DMS79 (cell line): Measurements from ENCODE around the gene ACKR2.
"Not testable (repeated sequence)": the region's sequence is repeated elsewhere in the genome, so short reads cannot be mapped to it uniquely, and the experiment has no call there.

Experiments
- DNase-seq: peaks from one replicate; lab custom pipeline; 2025; lab: John Stamatoyannopoulos, UW

ACKR2 gene

GRCh38 chr3:42855547-42856380, 46.5 kb downstream of the ACKR2 start:
- DNase-seq, result no peak

DNA sequence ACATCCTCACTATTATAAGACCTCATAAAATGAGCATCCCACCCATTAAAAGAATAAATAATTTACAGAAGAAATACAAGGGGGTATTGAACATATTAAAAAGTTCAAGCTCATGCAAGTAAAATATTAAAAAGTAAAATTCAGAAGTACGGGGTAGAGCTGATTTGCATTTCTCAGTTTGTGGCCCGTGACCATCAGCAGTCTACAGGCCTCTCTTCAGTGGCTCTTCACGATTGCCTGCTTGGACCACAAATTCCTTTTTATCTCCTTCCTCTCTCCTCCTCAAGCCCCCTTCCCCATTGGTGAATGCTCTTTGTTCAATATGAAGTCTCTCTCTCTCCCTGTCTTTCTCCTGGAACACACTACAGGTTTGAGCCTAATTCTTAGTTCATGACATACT, 47.3 kb downstream of the ACKR2 start:
- no peak for DNase-seq

DNA sequence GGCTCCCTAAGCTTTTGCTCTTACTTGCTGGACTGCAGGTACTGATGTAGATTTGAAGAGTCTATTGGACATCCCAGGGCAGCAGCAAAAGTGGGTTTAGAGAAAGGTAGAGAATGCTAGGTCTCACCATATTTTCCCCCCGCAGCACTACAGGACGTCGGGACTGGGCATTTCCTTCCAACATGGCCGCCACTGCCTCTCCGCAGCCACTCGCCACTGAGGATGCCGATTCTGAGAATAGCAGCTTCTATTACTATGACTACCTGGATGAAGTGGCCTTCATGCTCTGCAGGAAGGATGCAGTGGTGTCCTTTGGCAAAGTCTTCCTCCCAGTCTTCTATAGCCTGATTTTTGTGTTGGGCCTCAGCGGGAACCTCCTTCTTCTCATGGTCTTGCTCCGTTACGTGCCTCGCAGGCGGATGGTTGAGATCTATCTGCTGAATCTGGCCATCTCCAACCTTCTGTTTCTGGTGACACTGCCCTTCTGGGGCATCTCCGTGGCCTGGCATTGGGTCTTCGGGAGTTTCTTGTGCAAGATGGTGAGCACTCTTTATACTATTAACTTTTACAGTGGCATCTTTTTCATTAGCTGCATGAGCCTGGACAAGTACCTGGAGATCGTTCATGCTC, 55.2 kb downstream of the ACKR2 start:
- no peak for DNase-seq

- DNase-seq, result peak; percentile 34
Measured at GRCh38 chr3:42865256-42865655, 56.0 kb downstream of the ACKR2 start.

- DNase-seq, result no peak
Measured at GRCh38 chr3:42867138-42867537, 57.9 kb downstream of the ACKR2 start.

- DNase-seq, result no peak
Measured at GRCh38 chr3:42868841-42869240, 59.6 kb downstream of the ACKR2 start.

GRCh38 chr3:42871592-42872196, 62.4 kb downstream of the ACKR2 start:
- peak; percentile 46 for DNase-seq

- no peak for DNase-seq
Measured at GRCh38 chr3:42872718-42873117, 63.5 kb downstream of the ACKR2 start.

DNA sequence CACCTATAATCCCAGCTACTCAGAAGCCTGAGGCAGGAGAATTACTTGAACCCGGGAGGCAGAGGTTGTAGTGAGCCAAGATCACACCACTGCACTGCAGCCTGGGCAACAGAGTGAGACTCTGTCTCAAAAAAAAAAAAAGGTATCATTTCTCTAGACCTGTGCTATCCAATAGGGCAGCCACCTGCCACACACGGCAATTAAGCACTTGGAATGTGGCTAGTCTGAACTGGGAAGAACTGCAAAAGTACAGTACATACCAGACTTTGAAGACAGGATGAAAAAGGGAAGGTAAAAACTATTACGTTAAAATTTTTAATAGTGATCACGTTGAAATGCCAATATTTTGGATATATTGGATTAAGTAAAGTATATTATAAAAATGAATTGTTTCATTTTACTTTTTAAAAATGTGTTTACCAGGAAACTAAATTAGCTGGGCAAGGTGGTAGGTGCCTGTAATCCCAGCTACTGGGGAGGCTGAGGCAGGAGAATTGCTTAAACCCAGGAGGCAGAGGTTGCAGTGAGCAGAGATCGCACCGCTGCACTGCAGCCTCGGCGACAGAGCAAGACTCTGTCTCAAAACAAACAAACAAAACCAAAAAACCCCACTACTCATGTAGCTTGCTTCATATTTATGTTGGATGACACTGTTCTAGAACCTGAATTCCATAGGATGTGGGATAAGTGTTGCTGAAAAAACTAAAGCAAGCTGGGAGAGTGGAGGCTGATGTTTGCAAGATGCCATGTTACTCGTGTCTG, 64.2 kb downstream of the ACKR2 start:
- DNase-seq, result no peak

DNA sequence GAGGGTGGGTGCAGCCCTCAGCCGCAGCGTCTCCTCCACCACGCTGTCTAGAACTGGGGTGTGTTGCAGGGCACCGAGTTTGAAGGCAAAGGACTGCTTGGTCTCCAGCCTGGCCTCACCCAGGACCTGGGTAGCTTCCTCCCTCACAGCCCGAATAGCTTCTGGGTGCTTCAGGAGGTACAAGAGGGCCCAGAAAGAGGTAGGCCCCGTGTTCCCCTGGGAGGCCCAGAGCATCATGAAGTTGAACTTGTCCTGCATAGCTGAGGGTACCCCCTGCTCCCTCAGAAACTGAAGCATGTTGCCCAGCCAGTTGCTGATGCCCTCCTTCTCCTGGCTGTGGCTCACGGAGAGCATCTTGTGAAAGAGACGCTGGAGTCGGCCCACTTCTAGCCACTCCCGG, 65.5 kb downstream of the ACKR2 start:
- DNase-seq, result no peak

DNA sequence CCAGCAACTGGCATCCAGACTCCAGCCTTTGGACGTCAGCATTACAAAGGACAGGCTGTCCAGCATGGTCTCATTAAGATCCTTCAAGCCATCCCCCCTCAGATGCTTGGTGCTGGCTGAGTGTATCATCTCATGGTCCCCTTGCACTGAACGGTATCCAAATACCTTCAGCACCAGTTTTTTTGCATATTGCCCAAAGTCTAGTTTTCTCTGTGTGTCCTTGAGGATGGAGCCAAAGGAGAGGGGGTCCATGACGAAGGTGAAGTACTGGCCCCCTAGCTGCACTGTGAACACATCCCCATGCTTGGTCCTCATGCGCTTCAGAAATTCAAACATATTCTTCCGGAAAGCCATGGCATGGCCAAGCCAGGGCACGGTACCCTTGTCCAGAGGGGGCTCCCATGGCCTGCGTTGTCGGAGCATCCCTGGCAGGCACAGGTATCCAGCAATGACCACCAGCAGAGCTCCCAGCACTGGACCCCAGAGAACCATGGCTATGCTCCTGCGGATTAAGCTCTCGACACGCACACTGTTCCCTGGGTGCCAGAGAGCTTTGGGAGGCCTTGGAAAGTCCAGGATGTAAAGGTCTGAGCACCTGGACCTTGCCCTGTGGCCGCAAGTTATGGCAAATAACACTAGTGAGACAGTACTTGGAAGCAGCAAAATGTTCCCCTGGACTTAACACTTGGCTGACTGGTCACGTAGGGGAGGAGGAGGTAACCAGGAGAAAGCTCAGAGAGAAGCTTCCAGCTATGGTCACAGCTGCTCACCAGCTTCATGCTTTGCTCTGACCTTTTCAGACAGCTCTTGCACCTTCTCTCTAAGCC, 66.3 kb downstream of the ACKR2 start, which contains the start of gene CYP8B1:
Gene CYP8B1, minus strand, starts transcription at position 555 of the 827 bp plus-strand sequence. Its CDS starts 63 bp downstream, at position 492.
- no peak for DNase-seq

GRCh38 chr3:42876401-42876800, 67.2 kb downstream of the ACKR2 start:
- no peak for DNase-seq

- no peak for DNase-seq
Measured at GRCh38 chr3:42876940-42877720, 67.9 kb downstream of the ACKR2 start.

DNA sequence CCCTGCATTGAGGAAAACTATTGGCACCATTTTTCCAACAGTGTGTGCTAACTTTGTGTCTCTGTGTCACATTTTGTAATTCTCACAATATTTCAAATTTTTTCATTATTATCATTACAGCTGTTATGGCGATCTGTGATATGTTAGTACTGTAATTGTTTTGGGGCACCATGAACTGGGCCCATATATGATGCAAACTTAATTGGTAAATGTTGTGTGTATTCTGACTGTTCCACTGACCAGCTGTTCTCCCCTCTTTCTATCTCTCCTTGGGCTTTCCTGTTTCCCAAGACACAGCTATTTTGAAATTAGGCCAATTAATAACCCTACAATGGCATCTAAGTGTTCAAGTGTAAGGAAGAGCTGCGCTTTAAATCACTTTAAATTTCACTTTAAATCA, 68.6 kb downstream of the ACKR2 start:
- no peak for DNase-seq

DNA sequence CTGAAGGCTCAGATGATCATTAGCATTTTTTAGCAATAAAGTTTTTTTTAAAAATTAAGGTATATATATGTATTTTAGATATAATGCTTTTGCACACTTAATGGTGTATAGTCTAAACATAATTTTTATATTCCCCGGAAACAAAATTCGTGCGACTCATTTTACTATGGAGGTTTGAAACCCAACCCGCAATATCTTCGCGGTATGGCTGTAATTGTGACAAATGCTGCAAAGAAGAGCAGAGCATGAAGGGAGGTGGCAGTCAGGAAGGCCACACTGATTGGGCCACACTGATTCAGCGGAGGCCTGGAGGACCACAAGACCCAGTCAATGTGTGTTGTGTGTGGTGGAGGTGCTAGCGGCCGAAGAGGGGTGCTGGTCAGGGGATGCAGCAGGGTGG, 70.9 kb downstream of the ACKR2 start:
- no peak for DNase-seq

GRCh38 chr3:42880601-42881451, 71.6 kb downstream of the ACKR2 start:
- DNase-seq, result peak; percentile 33

DNA sequence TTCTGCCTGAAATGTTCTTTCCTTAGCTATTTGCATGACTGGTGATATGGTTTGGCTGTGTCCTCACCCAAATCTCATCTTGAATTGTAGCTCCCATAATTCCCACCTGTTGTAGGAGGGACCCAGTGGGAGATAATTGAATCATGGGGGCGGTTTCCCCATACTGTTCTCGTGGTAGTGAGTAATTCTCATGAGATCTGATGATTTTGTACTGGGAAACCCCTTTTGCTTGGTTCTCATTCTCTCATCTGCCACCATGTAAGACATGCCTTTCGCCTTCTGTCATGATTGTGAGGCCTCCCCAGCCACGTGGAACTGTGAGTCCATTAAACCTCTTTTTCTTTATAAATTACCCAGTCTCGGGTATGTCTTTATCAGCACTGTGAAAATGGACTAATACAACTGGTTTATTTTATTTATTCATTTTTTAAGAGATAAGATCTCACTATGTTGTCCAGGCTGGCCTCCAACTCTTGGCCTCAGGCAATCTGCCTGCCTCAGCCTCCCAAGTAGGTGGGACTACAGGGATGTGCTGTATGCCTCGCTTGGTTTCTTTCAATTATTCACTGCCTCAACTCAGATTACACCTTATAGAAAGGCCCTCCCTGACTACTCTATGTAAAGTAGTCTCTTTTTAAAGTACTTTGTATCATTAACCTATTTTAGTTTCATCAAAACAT, 74.1 kb downstream of the ACKR2 start:
- DNase-seq, result not testable (repeated sequence)

DNA sequence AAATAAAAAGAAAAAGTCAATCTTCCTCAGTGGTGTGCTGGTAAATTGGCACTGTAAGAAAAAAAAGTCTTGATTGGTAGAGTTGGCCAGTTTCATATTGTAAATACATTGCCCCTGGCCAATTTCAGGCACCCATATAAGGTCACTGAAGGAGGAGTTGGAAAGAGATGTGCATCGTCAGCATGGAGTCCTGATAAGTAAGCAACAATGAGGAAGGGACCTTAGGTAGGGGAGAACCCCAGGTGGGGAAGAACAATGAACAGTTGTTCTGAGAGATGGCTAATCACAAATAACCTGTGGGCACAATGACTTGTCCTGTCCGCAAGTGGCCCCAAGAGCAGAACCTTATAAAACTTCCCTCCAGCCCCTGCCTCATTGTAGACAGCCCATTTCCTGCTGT, 75.1 kb downstream of the ACKR2 start:
- DNase-seq, result no peak

GRCh38 chr3:42886294-42886822, 77.1 kb downstream of the ACKR2 start:
- DNase-seq, result no peak
